IPS-NIHi11 (cell line): Measurements from ENCODE around the gene C19orf44.
"Not testable (repeated sequence)": the region's sequence is repeated elsewhere in the genome, so short reads cannot be mapped to it uniquely, and the experiment has no call there.

Experiments
- DNase-seq: peaks from one replicate; pipeline ENCODE4 v3.0.0; 2012; ENCODE audit warnings: mixed read lengths, low spot score

Gene C19orf44

GRCh38 chr19:16495982-16496612 lies at the start of gene C19orf44, which contains the start of gene CALR3:
Gene C19orf44, plus strand, starts transcription at chr19:16496394. Its CDS starts 4,399 bp downstream, at chr19:16500793.
Gene CALR3, minus strand, starts transcription at chr19:16496167. Its CDS starts 38 bp downstream, at chr19:16496129.
- DNase-seq = peak; percentile 97

- no peak for DNase-seq
Measured at GRCh38 chr19:16446724-16447368, 49.3 kb upstream of the C19orf44 start.

DNA sequence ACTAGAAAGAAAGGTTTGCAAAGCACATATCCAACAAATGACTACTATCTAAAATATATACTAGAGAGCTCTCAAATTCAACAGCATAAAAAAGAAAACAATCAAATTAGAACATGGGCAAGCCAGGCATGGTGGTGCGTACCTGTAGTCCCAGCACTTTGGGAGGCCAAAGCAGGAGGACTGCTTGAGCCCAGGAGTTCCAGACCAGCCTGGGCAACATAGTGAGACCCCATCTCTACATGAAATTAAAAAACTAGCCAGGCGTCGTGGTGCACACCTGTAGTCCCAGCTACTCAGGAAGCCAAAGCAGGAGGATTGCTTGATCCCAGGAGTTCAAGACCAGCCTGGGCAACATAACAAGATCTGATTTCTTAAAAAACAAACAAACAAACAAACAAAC lies 47.3 kb upstream of the C19orf44 start:
- DNase-seq = not testable (repeated sequence)

DNA sequence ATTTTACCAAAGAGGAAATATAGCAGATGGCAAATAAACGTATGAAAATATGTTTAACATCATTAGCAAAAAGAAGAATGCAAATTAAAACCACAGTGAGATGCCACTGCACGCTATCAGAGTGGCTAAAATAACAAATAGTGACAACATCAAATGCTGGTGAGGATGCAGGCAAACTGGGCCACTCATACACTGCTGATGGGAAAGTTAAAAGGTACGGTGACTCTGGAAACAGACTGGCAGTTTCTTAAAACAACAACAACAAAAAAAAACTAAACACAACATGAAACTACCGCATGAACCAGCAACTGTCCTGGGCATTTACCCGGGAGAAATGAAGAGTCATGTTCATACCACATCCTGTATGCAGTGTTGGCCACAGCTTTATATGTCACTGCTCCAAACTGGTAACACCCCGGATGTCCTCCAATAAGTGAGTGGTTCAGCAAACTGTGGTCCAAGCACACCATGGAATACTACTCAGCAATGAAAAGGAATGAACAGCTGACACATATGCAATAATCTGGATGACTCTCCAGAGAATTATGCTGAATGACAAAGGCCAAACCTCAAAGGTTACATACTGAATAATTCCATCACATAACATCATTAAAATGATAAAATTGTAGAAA lies 46.7 kb upstream of the C19orf44 start:
- DNase-seq = no peak

- no peak for DNase-seq
Measured at GRCh38 chr19:16452325-16452724, 43.9 kb upstream of the C19orf44 start.

- DNase-seq = no peak
Measured at GRCh38 chr19:16454351-16454918, 41.8 kb upstream of the C19orf44 start.

- DNase-seq = no peak
Measured at GRCh38 chr19:16455489-16455888, 40.7 kb upstream of the C19orf44 start.

GRCh38 chr19:16456652-16457194 lies 39.5 kb upstream of the C19orf44 start:
- DNase-seq = no peak

- peak; percentile 49 for DNase-seq
Measured at GRCh38 chr19:16457195-16457953, 38.8 kb upstream of the C19orf44 start.

DNA sequence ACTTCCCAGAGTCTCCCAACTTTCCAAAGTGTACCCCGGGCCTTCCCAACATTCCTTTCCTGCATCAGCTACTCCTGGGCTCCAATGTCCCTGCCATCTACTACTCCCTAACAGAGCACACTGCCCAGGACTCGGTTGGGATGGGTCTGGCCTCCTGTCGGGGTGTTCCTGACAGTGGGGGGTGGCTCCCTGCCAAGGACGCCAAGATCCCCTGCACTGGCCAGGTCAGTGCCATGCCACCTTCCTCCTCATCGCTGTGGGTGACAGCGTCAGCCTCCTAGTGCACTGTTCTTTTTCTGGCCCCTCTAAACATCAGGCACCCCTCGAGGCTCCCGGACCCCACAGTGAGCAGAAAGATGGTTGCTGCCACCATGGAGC lies 38.3 kb upstream of the C19orf44 start:
- DNase-seq = no peak

GRCh38 chr19:16458391-16459341 lies 37.5 kb upstream of the C19orf44 start:
- no peak for DNase-seq

DNA sequence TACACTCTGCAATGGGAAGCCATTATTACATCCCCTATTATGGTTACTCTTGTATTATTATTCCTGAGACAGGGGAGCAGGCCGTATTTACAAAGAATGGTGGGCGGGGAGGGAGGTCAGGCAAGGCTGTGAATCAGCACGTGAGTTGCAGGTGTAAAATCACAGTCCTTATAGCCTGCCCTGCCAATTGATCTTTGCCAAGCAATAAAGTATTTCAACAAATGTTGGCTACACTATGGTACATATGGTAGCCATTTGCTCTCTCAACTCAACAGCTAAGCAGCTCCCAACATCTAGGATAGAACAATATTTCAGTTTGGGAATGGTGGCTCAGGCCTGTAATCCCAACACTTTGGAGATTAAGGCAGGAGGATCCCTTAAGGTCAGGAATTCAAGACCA lies 36.5 kb upstream of the C19orf44 start:
- no peak for DNase-seq

DNA sequence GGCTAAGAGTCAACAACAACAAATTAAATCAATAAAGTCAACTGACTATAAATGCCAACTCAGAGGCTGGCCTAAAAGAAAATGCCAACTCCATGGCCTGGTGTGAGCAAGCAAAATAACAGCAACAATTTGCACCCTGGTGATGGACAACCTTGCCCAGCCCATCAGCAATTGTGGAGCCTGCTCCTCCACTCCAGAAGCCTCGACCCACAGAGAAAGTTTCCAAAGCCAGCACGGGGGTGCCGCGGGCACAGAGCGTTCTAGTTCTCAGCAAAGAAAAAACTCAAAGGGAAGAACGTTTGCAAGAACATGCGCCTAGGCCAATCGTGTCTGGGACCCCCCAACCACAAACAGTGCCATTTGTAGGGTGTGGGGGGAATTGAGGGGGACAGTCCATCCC lies 35.7 kb upstream of the C19orf44 start:
- no peak for DNase-seq

DNA sequence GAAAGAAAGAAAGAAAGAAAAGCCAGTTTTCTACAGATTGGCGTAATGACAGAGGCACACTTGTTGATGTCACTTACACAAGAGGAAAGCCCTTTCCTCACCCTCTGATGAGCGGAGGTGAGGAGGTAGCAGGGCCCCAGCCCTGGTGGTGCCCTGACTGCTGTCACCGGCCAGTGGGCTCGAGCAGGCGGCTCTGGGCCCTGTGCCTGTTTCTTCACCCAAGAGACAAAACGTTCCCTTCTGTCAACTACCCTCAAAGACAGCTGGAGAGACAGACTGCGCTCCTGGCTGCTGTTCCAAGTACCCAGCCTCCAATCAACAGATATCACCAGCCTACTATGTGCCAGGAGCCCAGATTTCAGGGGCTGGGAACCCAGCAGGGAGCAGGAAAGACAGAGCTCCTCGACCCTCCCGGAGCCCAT lies 34.6 kb upstream of the C19orf44 start:
- DNase-seq = no peak

DNA sequence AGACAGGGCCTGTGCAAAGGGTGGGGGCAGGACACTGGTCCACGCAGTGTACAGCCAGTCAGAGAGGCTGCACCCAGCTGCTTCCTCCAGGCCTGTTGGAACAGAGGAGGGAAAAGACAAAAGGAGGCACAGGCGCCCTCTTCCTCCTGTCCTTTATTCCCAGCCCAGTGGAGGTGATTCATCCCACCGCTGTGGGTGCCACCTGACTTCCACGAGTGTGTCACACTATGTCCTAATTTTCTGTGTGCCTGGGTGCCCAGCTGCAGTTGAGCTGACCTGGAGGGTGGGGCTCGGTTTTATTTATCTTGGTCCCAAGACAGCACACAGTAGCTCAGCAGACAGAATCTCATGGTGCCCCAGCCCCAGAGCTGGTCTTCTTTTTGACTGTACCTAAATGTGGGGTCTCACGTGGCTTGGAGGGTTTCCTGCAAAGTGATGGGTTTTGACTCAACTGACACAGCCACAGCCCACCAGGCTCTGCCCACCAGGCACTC lies 33.4 kb upstream of the C19orf44 start:
- DNase-seq = no peak

- DNase-seq = no peak
Measured at GRCh38 chr19:16463341-16463990, 32.7 kb upstream of the C19orf44 start.

GRCh38 chr19:16463991-16464575 lies 32.1 kb upstream of the C19orf44 start:
- no peak for DNase-seq

GRCh38 chr19:16465239-16465638 lies 31.0 kb upstream of the C19orf44 start:
- no peak for DNase-seq

DNA sequence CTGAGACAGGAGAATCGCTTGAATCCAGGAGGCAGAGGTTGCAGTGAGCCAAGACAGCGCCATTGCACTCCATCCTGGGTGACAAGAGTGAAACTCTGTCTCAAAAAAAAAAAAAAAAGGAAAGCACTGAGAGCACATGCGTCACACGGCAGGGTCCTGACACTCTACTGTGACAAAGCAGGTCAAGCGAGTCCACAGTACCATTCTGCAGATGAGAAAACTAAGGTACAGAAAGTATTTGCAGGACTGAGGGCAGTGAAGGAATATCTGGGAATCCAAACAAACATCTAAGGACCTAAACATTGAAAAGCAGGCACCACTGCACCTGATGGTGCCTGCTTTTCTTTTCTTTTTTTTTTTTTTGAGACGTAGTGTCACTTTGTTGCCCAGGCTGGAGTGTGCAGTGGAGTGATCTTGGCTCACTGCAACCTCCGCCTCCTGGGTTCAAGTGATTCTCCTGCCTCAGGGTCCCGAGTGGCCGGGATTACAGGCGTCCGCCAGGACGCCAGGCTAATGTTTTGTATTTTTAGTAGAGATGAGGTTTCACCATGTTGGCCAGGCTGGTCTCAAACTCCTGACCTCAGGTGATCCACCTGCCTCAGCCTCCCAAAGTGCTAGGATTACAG lies 29.3 kb upstream of the C19orf44 start:
- not testable (repeated sequence) for DNase-seq
